Thoracic aorta (tissue), 2 donors: Measurements from ENCODE around the gene ARHGAP6. TPM values are rescaled to one million over a fixed set of nuclear protein-coding genes. Genes with fewer than 3 reads are reported as not detected.

Source experiments
- ATAC-seq: fragments of 150-250 bp; one replicate; pipeline ENCODE4 v1.8.0; 2017; ENCODE audit warnings: low read depth; ENCODE audit not compliant: insufficient number of reproducible peaks, low FRiP score
- DNase-seq: peaks from one replicate; pipeline ENCODE4 v3.0.0-alpha.2; 2020; ENCODE audit warnings: low spot score
- H3K27ac ChIP-seq, 2 donors: fragments of 200-600 bp; sonication (generic); 1 replicate in 1 of 2; 2 replicates in 1 of 2; pipeline ENCODE4 v1.5.1; 2016; ENCODE audit warnings: mild to moderate bottlenecking in 2 of 2, moderate library complexity in 2 of 2
- H3K27me3 ChIP-seq: fragments of 200-600 bp; sonication (generic); replicated peaks from 2 replicates; pipeline ENCODE4 v1.6.0; 2016; ENCODE audit warnings: mild to moderate bottlenecking; ENCODE audit not compliant: insufficient read depth
- H3K36me3 ChIP-seq: fragments of 200-600 bp; sonication (generic); one replicate; pipeline ENCODE4 v1.5.1; 2016
- H3K4me1 ChIP-seq, 2 donors: fragments of 200-600 bp; sonication (generic); 1 replicate in 1 of 2; 2 replicates in 1 of 2; pipeline versions ENCODE4 v1.5.1 to v1.6.0; 2016; ENCODE audit warnings: low read depth in 2 of 2, mild to moderate bottlenecking in 1 of 2; ENCODE audit not compliant: control insufficient read depth in 1 of 2
- H3K4me3 ChIP-seq: fragments of 200-600 bp; sonication (generic); 2 replicates; pipeline ENCODE4 v1.5.1; 2016; ENCODE audit warnings: mild to moderate bottlenecking
- H3K9me3 ChIP-seq: fragments of 200-600 bp; sonication (generic); 2 replicates; pipeline ENCODE4 v1.5.1; 2016
- CTCF ChIP-seq: fragments of 200-600 bp; sonication (generic); IDR thresholded peaks from one replicate; pipeline ENCODE4 v1.5.1; 2019; ENCODE audit warnings: antibody characterized with exemption
- total RNA-seq, 2 donors: library from RNA; depleted of rRNA; stranded (reverse); fragments of >200 nt; gene quantifications; one replicate each; pipeline versions ENCODE4 v1.1.0 to v1.2.3, GENCODE V29; 2016

Gene ARHGAP6
- total RNA-seq, 2 donors from 2014 or later, result 14.6 to 22.3 TPM

- H3K27me3 ChIP-seq, result no peaks in the 10 kb centered on the region
- no peak overlapping the region for H3K27ac ChIP-seq
- no peak for DNase-seq
- H3K36me3 ChIP-seq, result no peaks in the 10 kb centered on the region
- no peak overlapping the region for H3K4me3 ChIP-seq
- H3K4me1 ChIP-seq, result peaks cover 0 to 11% of the 10 kb centered on the region in 2 donors
- no peaks in the 10 kb centered on the region for H3K9me3 ChIP-seq
- no peak for TF ChIP-seq CTCF
- ATAC-seq, result no peak
These were observed 501.3 kb downstream of the ARHGAP6 start for GRCh38 chrX:11164433-11164832.

DNA sequence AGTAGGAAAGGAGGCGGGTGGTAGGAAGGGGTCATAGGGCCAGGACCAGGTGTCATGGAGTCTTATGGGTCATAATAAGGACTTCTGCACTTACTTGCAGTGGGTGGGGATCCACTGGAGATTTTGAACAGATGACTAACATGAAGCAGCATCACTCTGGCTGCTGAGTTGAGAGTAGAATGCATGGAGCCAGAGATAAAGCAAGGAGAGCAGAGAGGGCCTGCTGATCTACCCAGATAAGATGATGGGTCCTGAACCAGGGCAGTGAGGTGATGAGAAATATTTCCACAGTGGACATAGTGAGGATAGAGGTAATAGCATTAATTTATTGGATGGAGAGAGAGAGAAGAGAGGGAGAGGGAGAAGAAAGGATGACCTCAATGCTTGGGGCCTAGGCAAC is 506.6 kb downstream of the ARHGAP6 start:
- Histone ChIP-seq H3K27ac (no peak overlapping the region), H3K36me3 (no peaks in the 10 kb centered on the region), H3K9me3 (no peaks in the 10 kb centered on the region), H3K27me3 (no peaks in the 10 kb centered on the region), H3K4me1 (no peaks in the 10 kb centered on the region), H3K4me3 (no peak overlapping the region)
- ATAC-seq, result no peak
- no peak for TF ChIP-seq CTCF
- DNase-seq, result no peak

DNA sequence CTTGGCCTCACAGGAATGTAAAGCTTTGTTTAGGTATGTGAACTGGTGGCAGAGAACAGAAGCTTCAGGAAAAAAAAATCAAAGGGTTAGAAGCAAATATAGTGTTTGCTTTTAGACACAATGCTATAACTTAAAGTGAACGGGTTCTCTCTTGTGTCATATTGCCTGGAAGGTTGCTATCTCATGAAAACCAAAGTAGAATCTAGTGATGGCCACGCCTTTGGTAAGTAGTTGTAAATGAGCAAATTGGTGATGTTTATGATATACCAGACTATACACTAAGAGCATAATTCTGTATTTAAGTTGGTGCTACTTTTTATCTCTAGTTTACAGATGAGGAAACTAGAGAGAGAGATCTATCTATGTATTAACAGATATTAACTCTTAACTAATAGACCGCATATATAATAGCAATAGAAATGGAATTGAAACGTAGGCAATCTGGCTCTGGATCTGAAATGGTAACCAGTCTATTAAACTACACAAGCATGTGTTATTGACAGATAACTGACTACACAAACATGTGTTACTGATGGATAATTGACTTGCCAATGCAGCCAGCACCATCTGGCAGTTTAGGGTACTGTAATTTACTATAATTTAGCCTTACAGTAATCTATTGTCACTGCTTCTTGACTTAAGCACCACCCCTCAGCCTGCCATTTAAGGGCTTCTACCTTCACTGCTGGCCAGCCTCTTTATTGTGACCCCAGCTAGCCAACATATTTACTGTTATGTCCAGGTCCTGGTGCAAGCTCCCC is 513.7 kb downstream of the ARHGAP6 start:
- no peak for TF ChIP-seq CTCF
- H3K4me3 ChIP-seq, result no peak overlapping the region
- H3K9me3 ChIP-seq, result no peaks in the 10 kb centered on the region
- ATAC-seq (no peak), DNase-seq (no peak)
- no peak overlapping the region for H3K27ac ChIP-seq
- no peaks in the 10 kb centered on the region for H3K4me1 ChIP-seq
- no peaks in the 10 kb centered on the region for H3K27me3 ChIP-seq
- no peaks in the 10 kb centered on the region for H3K36me3 ChIP-seq

GRCh38 chrX:11148401-11148800 is 517.3 kb downstream of the ARHGAP6 start:
- DNase-seq (no peak), ATAC-seq (no peak)
- H3K27ac ChIP-seq, result no peak overlapping the region
- no peaks in the 10 kb centered on the region for H3K4me1 ChIP-seq
- no peaks in the 10 kb centered on the region for H3K27me3 ChIP-seq
- no peaks in the 10 kb centered on the region for H3K9me3 ChIP-seq
- no peak for TF ChIP-seq CTCF
- no peak overlapping the region for H3K4me3 ChIP-seq
- H3K36me3 ChIP-seq, result no peaks in the 10 kb centered on the region

DNA sequence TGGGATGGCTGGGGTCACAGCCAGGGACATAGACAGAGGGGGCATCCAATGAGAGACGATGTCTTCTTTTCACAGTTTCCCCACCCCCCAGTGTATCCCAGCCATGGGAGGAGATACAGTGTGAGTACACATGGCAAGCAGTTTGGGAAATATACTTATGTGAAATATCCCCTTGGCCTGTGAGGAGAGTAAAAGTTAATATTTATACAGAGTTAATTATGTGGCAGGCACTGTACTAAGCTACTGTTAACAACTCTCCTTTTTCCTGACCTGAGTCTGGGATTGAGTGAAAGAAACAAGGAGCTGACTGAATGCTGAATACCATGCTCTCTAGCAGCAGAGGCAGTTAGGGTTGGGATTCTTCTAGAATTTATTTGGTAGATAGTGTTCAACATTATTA is 519.3 kb downstream of the ARHGAP6 start:
- Histone ChIP-seq H3K27me3 (no peaks in the 10 kb centered on the region), H3K4me3 (no peak overlapping the region), H3K4me1 (no peaks in the 10 kb centered on the region), H3K36me3 (no peaks in the 10 kb centered on the region), H3K9me3 (no peaks in the 10 kb centered on the region), H3K27ac (no peak overlapping the region)
- no peak for TF ChIP-seq CTCF
- DNase-seq (no peak), ATAC-seq (no peak)
